Measurements from ENCODE around the gene GAS2L3.
"Not testable (repeated sequence)": the region's sequence is repeated elsewhere in the genome, so short reads cannot be mapped to it uniquely, and the experiment has no call there.

Gene GAS2L3

DNA sequence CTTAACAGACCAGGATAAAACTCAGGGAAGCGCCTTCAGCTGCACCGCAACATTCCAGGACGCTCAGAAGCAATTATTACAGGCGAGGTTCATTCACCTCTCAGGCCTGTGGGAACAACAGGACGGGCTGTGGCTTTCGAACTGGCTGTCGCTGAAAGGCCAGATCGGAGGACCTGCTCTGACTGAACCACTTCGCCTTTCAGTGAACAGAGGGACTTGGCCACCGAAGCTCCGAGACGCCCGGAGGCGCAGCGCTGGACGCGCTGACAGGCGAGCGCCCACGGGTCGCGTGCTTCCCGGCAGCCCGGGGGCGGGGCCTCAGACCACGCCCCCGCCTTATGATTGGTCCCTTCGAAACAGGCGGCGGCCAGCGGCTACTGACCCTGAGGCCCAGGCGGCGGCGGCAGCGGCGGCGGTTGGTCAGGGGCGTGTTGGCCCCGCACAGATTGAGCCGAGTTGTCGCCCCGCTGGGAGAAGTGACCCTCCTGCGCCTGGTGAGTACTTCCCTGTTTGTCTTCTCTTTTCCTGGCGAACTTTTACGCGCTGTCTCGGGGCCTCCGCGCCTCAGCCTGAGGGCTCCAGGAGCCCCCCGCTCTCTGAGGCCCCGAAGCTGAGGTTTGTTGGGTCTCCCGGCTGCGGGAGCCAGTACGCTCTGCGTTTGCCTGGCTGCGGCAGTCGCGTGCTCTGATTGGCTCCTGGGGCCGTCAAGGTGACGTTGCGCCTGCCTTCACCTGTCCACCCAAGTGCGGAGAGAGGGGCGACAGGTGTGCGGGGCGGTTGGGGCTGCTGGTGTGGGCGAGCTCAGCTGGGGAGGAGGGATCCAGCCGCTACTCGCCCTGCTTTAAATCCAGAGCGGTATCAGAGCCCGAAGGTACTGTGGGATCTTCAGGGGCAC lies at the start of gene GAS2L3:
Gene GAS2L3 (plus strand): TSS at position 393 of the 895 bp plus-strand sequence. CDS start 21,221 bp downstream, outside the sequence.
- no peak for FAIRE-seq

- FAIRE-seq, result no peak
These were observed 45.5 kb upstream of the GAS2L3 start for GRCh38 chr12:100528034-100528433.

DNA sequence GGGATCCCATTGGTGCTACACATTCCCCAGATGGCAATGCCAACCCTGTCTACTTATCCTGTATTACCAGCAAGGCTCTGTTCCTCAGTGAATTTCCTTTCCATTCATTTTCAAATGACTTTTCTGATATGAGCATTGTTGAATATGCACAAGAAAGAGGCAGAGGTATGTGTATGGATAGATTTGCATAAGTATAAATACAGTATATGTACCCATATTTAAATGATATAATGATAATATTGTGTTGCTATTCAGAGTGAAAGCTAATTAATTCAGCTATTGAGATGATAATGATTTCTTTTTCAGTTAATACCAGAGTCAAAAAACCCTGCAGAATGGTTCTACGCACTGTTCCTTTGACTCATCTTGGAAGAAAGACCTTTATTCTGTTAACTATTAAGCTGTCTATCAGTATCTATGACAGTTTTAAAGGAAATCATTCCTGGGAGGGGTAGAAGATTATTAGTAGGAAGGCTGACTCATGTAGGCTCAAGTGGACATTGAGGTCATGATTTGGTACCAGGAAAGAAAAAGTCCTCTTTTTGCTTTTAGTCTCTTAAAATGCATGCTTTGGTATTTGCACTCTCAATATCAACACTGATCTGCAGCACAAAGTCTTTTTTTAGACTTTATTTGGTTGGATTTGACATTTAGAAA lies 44.9 kb upstream of the GAS2L3 start:
- FAIRE-seq, result no peak

GRCh38 chr12:100529756-100530350 lies 43.6 kb upstream of the GAS2L3 start:
- FAIRE-seq, result no peak

GRCh38 chr12:100533376-100533775 lies 40.1 kb upstream of the GAS2L3 start:
- FAIRE-seq, result no peak

- FAIRE-seq, result no peak
These were observed 38.8 kb upstream of the GAS2L3 start for GRCh38 chr12:100534625-100535227.

DNA sequence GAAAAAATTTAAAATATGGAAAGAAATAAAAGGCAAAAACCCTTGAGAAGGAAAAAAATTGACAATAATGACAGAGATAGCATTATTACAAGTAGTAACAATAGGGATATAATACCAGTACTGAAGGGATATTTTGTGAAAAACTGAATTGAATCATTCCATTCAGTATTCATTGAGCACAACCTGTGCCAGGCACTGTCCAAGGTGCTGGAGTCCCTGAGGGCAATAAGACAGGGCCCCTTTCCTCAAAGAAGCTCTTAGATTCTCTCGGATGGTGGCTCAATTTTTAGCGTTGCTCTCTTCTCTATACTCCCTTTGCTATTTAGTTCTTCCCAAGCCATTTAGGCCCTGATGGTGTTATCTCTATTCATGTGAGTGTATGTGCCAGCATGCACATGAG lies 34.3 kb upstream of the GAS2L3 start:
- FAIRE-seq, result no peak

DNA sequence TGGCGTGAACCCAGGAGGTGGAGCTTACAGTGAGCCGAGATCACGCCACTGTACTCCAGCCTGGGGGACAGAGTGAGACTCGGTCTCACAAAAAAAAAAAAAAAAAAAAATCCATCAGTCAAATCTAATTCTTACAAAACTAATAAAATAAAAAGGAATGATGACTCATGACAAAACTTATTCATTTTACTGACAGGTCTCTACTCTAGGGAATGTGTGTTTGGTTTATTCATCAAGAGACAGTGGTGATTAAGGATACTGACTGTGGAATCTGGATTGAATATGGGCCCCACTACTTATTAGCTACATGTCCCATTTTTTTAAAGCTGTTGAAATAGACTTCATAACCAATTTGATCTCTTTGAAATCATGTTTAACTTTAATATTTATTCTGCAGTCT lies 29.3 kb upstream of the GAS2L3 start:
- FAIRE-seq, result no peak

DNA sequence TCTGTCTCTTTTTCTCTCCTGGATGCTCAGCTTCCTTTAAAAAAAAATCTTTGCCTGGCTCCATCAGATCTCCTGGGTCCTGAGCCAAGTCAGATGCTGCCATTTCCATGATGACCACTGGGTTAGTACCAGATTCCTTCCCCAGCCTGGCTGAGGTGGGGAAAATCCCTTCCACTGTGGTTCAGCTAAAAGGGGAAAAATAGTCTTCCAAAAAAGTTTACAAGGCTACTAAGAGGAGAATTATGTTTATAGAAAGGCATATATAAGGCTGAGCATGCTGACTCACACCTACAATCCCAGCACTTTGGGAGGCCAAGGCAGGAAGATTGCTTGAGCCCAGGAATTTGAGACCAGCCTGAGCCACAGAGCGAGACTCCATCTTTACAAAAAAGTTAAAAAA lies 28.4 kb upstream of the GAS2L3 start:
- FAIRE-seq, result no peak

DNA sequence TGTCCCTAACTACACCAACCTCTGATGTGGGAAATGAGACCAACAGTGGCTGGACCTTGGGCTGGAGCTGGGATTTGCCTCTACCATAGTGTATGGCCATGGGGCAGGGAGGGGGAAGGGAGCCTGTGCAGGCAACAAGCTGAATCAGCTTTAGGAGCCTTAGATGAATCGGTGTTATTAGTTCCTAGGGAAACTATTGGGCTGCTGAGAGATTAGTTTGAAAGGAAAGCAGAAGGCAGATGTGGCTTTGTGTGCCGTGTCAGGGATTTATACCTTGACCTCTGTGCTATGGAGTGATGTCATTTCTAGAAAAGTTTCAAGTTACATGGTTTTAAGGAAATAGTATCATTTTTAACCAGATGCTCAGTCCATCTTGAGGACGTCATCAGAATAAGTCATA lies 19.5 kb upstream of the GAS2L3 start:
- FAIRE-seq, result no peak

GRCh38 chr12:100554608-100555077 lies 18.8 kb upstream of the GAS2L3 start:
- peak; percentile 99 for FAIRE-seq

DNA sequence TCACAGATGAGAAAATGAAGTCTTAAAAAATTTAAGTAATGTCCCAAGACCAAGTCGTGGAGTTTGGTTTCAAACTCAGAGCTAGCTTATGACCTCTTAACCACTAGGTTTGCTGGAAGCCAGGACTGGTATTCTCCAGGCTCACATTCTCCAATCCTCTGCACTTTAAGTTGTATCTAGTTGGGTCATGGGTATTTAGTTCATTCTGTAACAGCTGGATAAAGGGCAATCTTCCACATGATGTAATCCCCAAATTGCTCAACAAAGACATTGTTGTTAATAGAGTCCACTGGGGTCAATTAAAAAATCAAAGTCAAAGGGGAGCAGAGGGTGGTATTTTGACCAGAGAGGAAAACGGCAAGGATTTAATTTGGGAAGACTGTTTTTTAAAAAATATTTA lies 17.8 kb upstream of the GAS2L3 start:
- FAIRE-seq, result no peak

- FAIRE-seq, result no peak
These were observed 16.1 kb upstream of the GAS2L3 start for GRCh38 chr12:100557357-100557756.

GRCh38 chr12:100559261-100559660 lies 14.2 kb upstream of the GAS2L3 start:
- FAIRE-seq, result not testable (repeated sequence)

GRCh38 chr12:100564090-100564489 lies 9.4 kb upstream of the GAS2L3 start:
- no peak for FAIRE-seq

DNA sequence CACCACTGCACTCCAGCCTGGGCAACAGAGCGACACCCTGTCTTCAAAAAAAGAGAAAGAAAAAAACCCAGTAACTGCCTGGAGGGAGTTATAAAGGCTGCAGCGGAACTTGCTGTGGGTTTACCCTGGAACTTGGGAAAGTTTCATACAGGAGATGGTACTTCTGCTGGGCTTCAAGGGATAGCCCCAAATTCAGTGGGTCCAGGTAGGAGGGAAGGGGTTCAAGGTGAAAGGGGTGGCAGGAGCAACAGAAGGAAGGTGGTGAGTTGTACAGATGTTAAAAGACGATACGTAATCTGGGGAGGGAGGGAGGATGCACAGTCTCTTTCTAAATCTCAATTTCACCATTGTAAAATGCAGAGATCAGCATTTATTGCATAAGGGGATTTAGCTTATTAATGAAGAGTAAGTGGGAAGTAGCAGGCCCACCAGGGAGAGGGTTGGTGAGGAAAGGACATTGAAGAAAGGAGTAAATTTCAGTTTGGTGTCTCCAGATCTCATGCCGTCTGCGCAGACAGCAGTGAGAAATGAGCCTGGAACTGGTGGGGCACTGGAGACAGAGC lies 8.5 kb upstream of the GAS2L3 start:
- FAIRE-seq, result no peak

DNA sequence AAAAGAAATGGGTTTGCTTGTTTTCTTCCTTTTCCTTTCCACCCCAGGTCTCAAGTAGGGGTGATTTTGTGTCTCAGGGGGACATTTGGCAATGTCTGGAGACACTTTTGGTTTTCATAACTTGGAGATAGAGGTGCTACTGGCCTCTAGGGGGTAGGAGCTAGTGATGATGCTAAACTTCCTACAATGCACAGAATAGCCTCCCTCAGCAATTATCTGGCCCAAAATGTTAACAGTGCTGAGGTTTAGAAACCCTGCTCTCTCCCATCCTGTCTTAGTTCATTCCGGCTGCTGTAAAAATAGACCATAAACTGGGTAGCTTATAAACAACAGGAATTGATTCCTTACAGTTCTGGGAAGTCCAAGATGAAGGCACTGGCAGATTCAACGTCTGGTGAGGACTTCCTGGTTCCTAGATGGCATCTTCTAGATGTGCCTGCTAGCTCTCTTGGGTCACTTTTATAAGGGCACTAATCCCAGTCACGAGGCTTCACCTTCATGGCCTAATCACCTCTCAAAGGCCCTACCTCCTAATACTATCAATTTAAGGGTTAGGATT lies 7.4 kb upstream of the GAS2L3 start:
- no peak for FAIRE-seq

DNA sequence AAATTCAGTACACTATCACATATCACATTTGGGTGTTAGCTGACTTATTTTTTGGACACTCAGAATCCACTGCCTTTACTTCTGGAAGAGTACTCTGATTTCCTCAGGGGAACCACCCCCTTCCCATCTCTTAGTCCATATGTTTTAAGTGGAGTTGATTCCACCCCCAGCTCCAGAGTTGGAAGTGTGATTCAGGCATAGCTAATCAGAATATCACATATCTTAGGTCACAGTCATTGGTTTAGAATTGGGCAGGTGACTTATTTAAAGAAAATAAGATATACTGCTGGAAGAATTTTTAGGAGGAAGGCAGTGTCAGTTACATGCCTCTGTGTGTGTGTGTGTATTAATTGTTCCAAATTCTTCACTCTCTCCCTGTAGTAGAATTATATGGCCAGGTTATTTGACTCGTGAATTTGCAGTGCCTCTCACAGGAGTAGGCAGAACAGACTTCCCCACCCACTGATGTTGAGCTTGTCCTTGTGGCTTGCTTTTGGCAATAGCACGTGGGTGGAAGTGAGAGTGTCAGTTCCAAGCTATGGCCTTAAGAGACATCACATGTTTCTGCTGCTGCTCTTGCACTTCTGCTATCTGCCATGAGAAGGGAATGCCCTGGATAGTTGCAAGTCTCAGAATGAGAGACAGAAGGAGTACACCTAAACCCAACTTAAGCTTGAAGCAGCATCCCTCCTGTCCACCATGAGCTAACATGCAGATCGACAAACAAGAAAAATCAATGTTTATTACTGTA lies 6.4 kb upstream of the GAS2L3 start:
- FAIRE-seq, result no peak

- no peak for FAIRE-seq
These were observed 5.5 kb upstream of the GAS2L3 start for GRCh38 chr12:100567945-100568344.

GRCh38 chr12:100572184-100572583 lies 1.3 kb upstream of the GAS2L3 start:
- no peak for FAIRE-seq

DNA sequence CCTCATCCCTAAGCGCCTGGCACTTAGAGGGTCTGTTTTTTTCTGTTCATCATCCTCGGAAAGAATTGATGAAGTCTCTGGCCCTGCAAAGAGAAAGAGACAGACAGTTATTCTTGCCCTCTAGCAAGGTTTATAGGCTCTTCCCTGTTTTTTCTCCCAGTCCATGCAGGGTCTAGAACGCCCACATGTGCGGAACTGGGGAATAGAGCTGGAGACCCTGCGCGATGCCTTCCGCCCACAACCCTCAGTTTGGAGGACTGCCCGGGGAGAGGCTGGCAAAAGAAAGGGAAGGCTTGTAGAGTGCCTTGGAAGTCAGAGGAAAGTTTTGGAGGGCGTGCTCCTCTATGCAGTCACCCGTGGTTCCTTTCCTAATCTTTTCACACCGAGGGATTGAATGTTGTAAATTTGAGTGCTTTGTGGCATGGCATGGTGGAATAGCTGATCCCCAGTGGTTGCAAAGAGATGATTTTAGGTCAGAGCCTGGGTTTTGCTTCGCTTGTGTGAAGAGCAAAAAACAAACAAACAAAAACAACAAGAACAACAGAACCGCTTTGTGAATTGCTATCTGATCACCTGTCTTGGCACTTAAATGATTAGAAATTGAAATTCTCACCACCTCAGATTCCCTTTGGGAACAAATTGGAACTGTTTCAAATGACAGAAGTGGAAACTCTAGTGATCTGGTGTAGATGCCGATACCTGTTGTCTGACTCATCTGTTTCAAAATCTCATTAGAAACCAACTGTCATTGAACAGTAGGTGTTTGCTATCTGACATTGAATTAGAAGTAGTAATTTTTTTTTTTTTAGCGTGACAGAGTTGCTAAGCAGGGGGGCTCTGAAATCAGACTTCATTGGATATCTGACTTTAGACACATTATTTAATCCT lies 947 bp downstream of the GAS2L3 start:
- FAIRE-seq, result no peak

Measured in TTC549 (cell line).